HCT116 (cell line): ENCODE measurements around the gene CENPB. TPM values are rescaled to one million over a fixed set of nuclear protein-coding genes. Genes with fewer than 3 reads are reported as not detected.

ENCODE experiments used
- ATAC-seq: fragments of 200-7000 bp; cut with Tn5 transposase; 2 replicates; pipeline ENCODE4 v1.9.1; 2020; ENCODE audit warnings: mild to moderate bottlenecking, moderate library complexity
- BruUV-seq: library from RNA; stranded (reverse); fragments of 400-500 nt; replicated peaks from 2 replicates; lab custom pipeline; 2021; lab: Mats Ljungman, UMichigan
- CTCF ChIA-PET: fragments of 300-600 bp; sonication (Branson Sonifier 250); formaldehyde crosslinking; loops from one replicate; lab custom pipeline; 2021; ENCODE audit warnings: antibody characterized with exemption; lab: Charles Lee
- POLR2A ChIA-PET: fragments of 300-600, 350-600 bp; sonication (Branson Sonifier 250); formaldehyde crosslinking; loops from one replicate; lab custom pipeline; 2021; ENCODE audit warnings: antibody characterized with exemption; lab: Charles Lee
- RAD21 ChIA-PET, 2 experiments: fragments of 300-600 bp; sonication (Branson Sonifier 250); formaldehyde crosslinking; loops; one replicate each; lab custom pipeline; 2023; ENCODE audit warnings: low total read pairs in 2 of 2; ENCODE audit not compliant: uncharacterized antibody in 2 of 2, unreplicated experiment in 2 of 2, low non-redundant PET in 1 of 2; lab: Charles Lee
- DNase-seq: peaks from one replicate; pipeline ENCODE4 v3.0.0-alpha.2; 2010; ENCODE audit warnings: low read depth, low spot score
- H2AFZ ChIP-seq: fragments of 200-600 bp; shearing (Covaris generic), sonication (generic); 2 replicates; pipeline ENCODE4 v1.6.1; 2017; ENCODE audit warnings: low read depth, mixed run types, mixed read lengths, antibody characterized with exemption, low read length; ENCODE audit not compliant: poor library complexity, severe bottlenecking
- H3K27ac ChIP-seq: 2 replicates; pipeline ENCODE4 v1.5.1; 2012; ENCODE audit warnings: low read depth, low read length
- H3K27me3 ChIP-seq: fragments of 200-600 bp; sonication (generic); 2 replicates; pipeline ENCODE4 v1.6.1; 2016; ENCODE audit warnings: mixed run types, low read length, mixed read lengths; ENCODE audit not compliant: insufficient read depth
- H3K36me3 ChIP-seq, 2 experiments: fragments of 200-500 bp in 1 of 2; fragments of 200-600 bp in 1 of 2; sonication (Bioruptor generic) in 1 of 2; sonication (generic) in 1 of 2; 2 replicates each; pipeline versions ENCODE4 v1.5.1 to v1.6.1; 2014 to 2016; ENCODE audit warnings: low read length in 2 of 2, inconsistent platforms in 1 of 2, mixed read lengths in 1 of 2, mixed run types in 1 of 2; ENCODE audit not compliant: insufficient read depth in 2 of 2, control insufficient read depth in 1 of 2
- H3K4me1 ChIP-seq, 2 experiments: fragments of 200-600 bp in 1 of 2; sonication (generic) in 1 of 2; 2 replicates each; pipeline versions ENCODE4 v1.5.1 to v1.6.1; 2012 to 2017; ENCODE audit warnings: low read length in 2 of 2, inconsistent platforms in 1 of 2, mild to moderate bottlenecking in 1 of 2, mixed read lengths in 1 of 2, mixed run types in 1 of 2, moderate library complexity in 1 of 2; ENCODE audit not compliant: insufficient read depth in 2 of 2, control insufficient read depth in 1 of 2
- H3K4me2 ChIP-seq: fragments of 200-600 bp; sonication (generic); 2 replicates; pipeline ENCODE4 v1.6.1; 2017; ENCODE audit warnings: mixed run types, low read length, mixed read lengths
- H3K4me3 ChIP-seq, 2 experiments: fragments of 200-600 bp in 1 of 2; sonication (generic) in 1 of 2; replicated peaks in 1 of 2; 2 replicates each; pipeline ENCODE4 v1.5.1; 2011 to 2016; ENCODE audit warnings: low read length in 2 of 2, control low read depth in 1 of 2, low read depth in 1 of 2, mild to moderate bottlenecking in 1 of 2, mixed read lengths in 1 of 2, mixed run types in 1 of 2
- H3K79me2 ChIP-seq: fragments of 200-600 bp; sonication (generic); 2 replicates; pipeline ENCODE4 v1.6.1; 2017; ENCODE audit warnings: mild to moderate bottlenecking, mixed run types, low read length, moderate library complexity, mixed read lengths; ENCODE audit not compliant: insufficient read depth
- H3K9ac ChIP-seq: fragments of 200-600 bp; sonication (generic); 2 replicates; pipeline ENCODE4 v1.6.1; 2016; ENCODE audit warnings: low read length, mixed read lengths
- H3K9me2 ChIP-seq: fragments of 200-600 bp; sonication (generic), shearing (Covaris generic); 2 replicates; pipeline ENCODE4 v1.6.1; 2017; ENCODE audit warnings: mixed run types, mild to moderate bottlenecking, moderate library complexity; ENCODE audit not compliant: insufficient read depth
- H3K9me3 ChIP-seq, 2 experiments: fragments of 200-500 bp in 1 of 2; fragments of 200-600 bp in 1 of 2; sonication (Bioruptor generic) in 1 of 2; sonication (generic) in 1 of 2; 2 replicates each; pipeline ENCODE4 v1.6.1; 2014 to 2017; ENCODE audit warnings: low read length in 2 of 2, mixed read lengths in 2 of 2, inconsistent platforms in 1 of 2, low read depth in 1 of 2, mild to moderate bottlenecking in 1 of 2, mixed run types in 1 of 2, moderate library complexity in 1 of 2; ENCODE audit not compliant: control insufficient read depth in 1 of 2, insufficient read depth in 1 of 2
- H4K20me1 ChIP-seq: fragments of 200-600 bp; sonication (generic), shearing (Covaris generic); 2 replicates; pipeline ENCODE4 v1.6.1; 2017; ENCODE audit warnings: mixed run types, mild to moderate bottlenecking, moderate library complexity; ENCODE audit not compliant: insufficient read depth
- ATF3 ChIP-seq: IDR thresholded peaks from 2 replicates; pipeline ENCODE4 v1.6.1; 2012
- CEBPB ChIP-seq: IDR thresholded peaks from 2 replicates; pipeline ENCODE4 v1.6.1; 2012; ENCODE audit warnings: low read depth
- EZH2phosphoT487 ChIP-seq: fragments of 200-600 bp; IDR thresholded peaks from 2 replicates; pipeline ENCODE4 v1.6.1; 2018; ENCODE audit warnings: antibody characterized with exemption, borderline replicate concordance
- FOSL1 ChIP-seq: IDR thresholded peaks from 2 replicates; pipeline ENCODE4 v1.6.1; 2012; ENCODE audit warnings: low read depth
- JUND ChIP-seq: IDR thresholded peaks from 2 replicates; pipeline ENCODE4 v1.6.1; 2012
- MAX ChIP-seq: IDR thresholded peaks from 2 replicates; pipeline ENCODE4 v1.6.1; 2012
- POLR2A ChIP-seq: IDR thresholded peaks from 2 replicates; pipeline ENCODE4 v1.7.0; 2011; ENCODE audit warnings: borderline replicate concordance; ENCODE audit not compliant: insufficient read depth, insufficient read length; ENCODE audit errors: extremely low read depth
- POLR2AphosphoS5 ChIP-seq: IDR thresholded peaks from 2 replicates; pipeline ENCODE4 v1.6.1; 2011; ENCODE audit warnings: mild to moderate bottlenecking, low read depth, low read length, moderate library complexity
- RAD21 ChIP-seq: IDR thresholded peaks from 2 replicates; pipeline ENCODE4 v1.6.1; 2012; ENCODE audit warnings: low read depth, mild to moderate bottlenecking
- SIN3A ChIP-seq: IDR thresholded peaks from 2 replicates; pipeline ENCODE4 v1.6.1; 2012; ENCODE audit warnings: low read depth
- SP1 ChIP-seq: IDR thresholded peaks from 2 replicates; pipeline ENCODE4 v1.6.1; 2012; ENCODE audit warnings: low read depth
- SRF ChIP-seq: IDR thresholded peaks from 2 replicates; pipeline ENCODE4 v1.6.1; 2012; ENCODE audit warnings: low read depth
- TCF7L2 ChIP-seq: IDR thresholded peaks from 2 replicates; pipeline ENCODE4 v1.7.0; 2011; ENCODE audit warnings: borderline replicate concordance, inconsistent platforms; ENCODE audit not compliant: insufficient read depth, insufficient read length; ENCODE audit errors: extremely low read depth
- ZBTB33 ChIP-seq: IDR thresholded peaks from 2 replicates; pipeline ENCODE4 v1.6.1; 2011; ENCODE audit warnings: mild to moderate bottlenecking, low read length, moderate library complexity; ENCODE audit not compliant: insufficient replicate concordance; ENCODE audit errors: extremely low read depth
- ZFX ChIP-seq: fragments of 450-650 bp; IDR thresholded peaks from 2 replicates; pipeline ENCODE4 v1.6.1; 2017
- ZNF274 ChIP-seq: fragments of 200-500 bp; sonication (Bioruptor generic); IDR thresholded peaks from 2 replicates; pipeline ENCODE4 v1.6.1; 2014; ENCODE audit warnings: mild to moderate bottlenecking, low read depth, low read length, inconsistent platforms
- intact Hi-C: fragments of 100-400 bp; cut with micrococcal nuclease; formaldehyde crosslinking; loops from 2 replicates; pipeline ENCODE4 v1.10.0; 2022
- total RNA-seq: library from RNA; stranded (reverse); gene quantifications from one replicate; pipeline ENCODE4 v1.2.1, GENCODE V29; 2021; ENCODE audit not compliant: unreplicated experiment

The CENPB gene
- total RNA-seq, 1 experiment from 2014 or later: 67.2 TPM

- intact Hi-C loops: no loop called here
- ChIA-PET CTCF (no interaction called here), RAD21 (no interaction called here), POLR2A (no interaction called here)
- peak; percentile 25; the same call in 1 of the 2 replicates for TF ChIP-seq POLR2AphosphoS5
- no peak for TF ChIP-seq MAX
- H2AFZ ChIP-seq: no peak overlapping the region
- peak overlapping the region; percentile 95 for H3K9ac ChIP-seq
- H3K36me3 ChIP-seq: peaks cover 29 to 45% of the 10 kb centered on the region in 2 experiments
- peak overlapping the region; percentile 94 for H3K4me2 ChIP-seq
- peaks cover 25 to 57% of the 10 kb centered on the region in 2 experiments for H3K4me1 ChIP-seq
- H3K4me3 ChIP-seq: peak overlapping the region; percentile 66 to 80
- peak overlapping the region; percentile 97 for H3K27ac ChIP-seq
- no peaks in the 10 kb centered on the region for H3K9me3 ChIP-seq
- H3K27me3 ChIP-seq: no peaks in the 10 kb centered on the region
- ATAC-seq (peak; percentile 41), DNase-seq (no peak)
- no peaks in the 10 kb centered on the region for H3K9me2 ChIP-seq
- no peaks in the 10 kb centered on the region for H4K20me1 ChIP-seq
- peaks cover 59% of the 10 kb centered on the region for H3K79me2 ChIP-seq
- no TSS peak for BruUV-seq
Measured at GRCh38 chr20:3797592-3798372, 11.2 kb upstream of the CENPB start.

- RAD21 ChIA-PET: no interaction called here
- no peak for TF ChIP-seq SP1
- no peak for TF ChIP-seq ZFX
- TF ChIP-seq SIN3A: no peak; the same call in 1 of the 2 replicates
- TF ChIP-seq POLR2A: no peak
- no peak for TF ChIP-seq MAX
- TF ChIP-seq CEBPB: no peak
- no peak for TF ChIP-seq ATF3
- TF ChIP-seq JUND: no peak
- TF ChIP-seq ZBTB33: no peak
- TF ChIP-seq RAD21: no peak
- no peak for TF ChIP-seq ZNF274
- TF ChIP-seq POLR2AphosphoS5: no peak; the same call in 1 of the 2 replicates
- no peak for TF ChIP-seq FOSL1
- TF ChIP-seq TCF7L2: no peak
- TF ChIP-seq EZH2phosphoT487: no peak
- TF ChIP-seq SRF: no peak
Measured at GRCh38 chr20:3797226-3797545, 10.6 kb upstream of the CENPB start.

More at GRCh38 chr20:3797226-3797545, 10.6 kb upstream of the CENPB start:
- Histone ChIP-seq H3K9me2 (no peaks in the 10 kb centered on the region), H3K9ac (peak overlapping the region; percentile 95), H3K36me3 (peaks cover 23 to 40% of the 10 kb centered on the region in 2 experiments), H3K27ac (peak overlapping the region; percentile 97), H3K4me3 (peak overlapping the region; percentile 66 to 80), H3K27me3 (no peaks in the 10 kb centered on the region), H3K9me3 (no peaks in the 10 kb centered on the region), H2AFZ (no peak overlapping the region), H3K79me2 (peaks cover 58% of the 10 kb centered on the region), H4K20me1 (no peaks in the 10 kb centered on the region), H3K4me1 (peaks cover 25 to 57% of the 10 kb centered on the region in 2 experiments), H3K4me2 (peak overlapping the region; percentile 94)
- DNase-seq (no peak), ATAC-seq (no peak)
- BruUV-seq: TSS peak; percentile 55
- ChIA-PET CTCF (no interaction called here), POLR2A (interaction anchor here (2.5 kb wide), 1 partner anchor 16 kb away, joined by 14 read pairs; no protein-coding TSS in a partner anchor)
- intact Hi-C loops: no loop called here
